ENCODE measurements around the gene DPP9.
A peak's percentile ranks its signal among the peaks of the same experiment; 100 is the strongest.

The DPP9 gene

DNA sequence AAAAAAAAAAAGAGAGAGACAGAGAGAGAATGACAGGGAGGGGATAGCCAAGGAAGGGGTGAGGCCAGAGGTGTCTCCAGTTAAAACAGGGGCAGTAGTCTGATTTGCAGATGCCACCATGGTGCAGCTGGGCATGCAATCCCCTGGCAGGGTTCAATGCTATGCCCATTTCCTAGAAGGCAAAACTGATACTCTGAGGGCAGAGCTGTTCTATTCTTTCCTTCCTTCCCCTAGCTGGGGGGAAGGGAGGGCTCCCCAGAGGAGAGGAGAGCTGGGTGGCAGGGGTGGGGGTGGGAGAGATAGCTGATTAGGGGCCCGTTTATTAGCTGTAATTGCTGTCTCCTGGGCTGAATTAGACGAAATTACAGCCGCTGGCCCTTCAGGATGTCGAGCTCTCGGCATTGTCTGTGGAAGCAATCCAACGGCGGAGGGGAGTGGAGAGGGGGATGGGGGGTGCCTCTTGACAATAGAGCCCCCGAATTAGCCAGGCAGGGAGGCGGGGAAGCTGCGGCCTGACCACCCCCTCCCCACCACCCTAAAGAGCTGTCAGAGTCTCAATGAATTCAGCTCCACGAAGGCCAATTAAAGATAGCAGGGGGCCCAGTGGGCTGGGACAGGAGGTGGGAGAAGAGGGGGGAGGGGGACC, 14.4 kb upstream of the DPP9 start:
- no peak for DNase-seq (ENCODE audit: extremely low read depth, insufficient read length)
- TF ChIP-seq, protein P1, sequence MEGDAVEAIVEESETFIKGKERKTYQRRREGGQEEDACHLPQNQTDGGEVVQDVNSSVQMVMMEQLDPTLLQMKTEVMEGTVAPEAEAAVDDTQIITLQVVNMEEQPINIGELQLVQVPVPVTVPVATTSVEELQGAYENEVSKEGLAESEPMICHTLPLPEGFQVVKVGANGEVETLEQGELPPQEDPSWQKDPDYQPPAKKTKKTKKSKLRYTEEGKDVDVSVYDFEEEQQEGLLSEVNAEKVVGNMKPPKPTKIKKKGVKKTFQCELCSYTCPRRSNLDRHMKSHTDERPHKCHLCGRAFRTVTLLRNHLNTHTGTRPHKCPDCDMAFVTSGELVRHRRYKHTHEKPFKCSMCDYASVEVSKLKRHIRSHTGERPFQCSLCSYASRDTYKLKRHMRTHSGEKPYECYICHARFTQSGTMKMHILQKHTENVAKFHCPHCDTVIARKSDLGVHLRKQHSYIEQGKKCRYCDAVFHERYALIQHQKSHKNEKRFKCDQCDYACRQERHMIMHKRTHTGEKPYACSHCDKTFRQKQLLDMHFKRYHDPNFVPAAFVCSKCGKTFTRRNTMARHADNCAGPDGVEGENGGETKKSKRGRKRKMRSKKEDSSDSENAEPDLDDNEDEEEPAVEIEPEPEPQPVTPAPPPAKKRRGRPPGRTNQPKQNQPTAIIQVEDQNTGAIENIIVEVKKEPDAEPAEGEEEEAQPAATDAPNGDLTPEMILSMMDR (IDR thresholded peaks at IDR 0.05; ENCODE audit: insufficient read depth, low read length, poor library complexity, severe bottlenecking): no peak
- H3K27me3 ChIP-seq (replicated peaks; ENCODE audit: control insufficient read depth, insufficient read depth, low read length): no peaks in the 10 kb centered on the region; the same call in 1 of the 2 replicates
- no peaks in the 10 kb centered on the region for H3K36me3 ChIP-seq (ENCODE audit: control insufficient read depth, insufficient read depth, low read length)
- no peak overlapping the region for H3K4me3 ChIP-seq (replicated peaks; ENCODE audit: low read depth, low read length)

DNA sequence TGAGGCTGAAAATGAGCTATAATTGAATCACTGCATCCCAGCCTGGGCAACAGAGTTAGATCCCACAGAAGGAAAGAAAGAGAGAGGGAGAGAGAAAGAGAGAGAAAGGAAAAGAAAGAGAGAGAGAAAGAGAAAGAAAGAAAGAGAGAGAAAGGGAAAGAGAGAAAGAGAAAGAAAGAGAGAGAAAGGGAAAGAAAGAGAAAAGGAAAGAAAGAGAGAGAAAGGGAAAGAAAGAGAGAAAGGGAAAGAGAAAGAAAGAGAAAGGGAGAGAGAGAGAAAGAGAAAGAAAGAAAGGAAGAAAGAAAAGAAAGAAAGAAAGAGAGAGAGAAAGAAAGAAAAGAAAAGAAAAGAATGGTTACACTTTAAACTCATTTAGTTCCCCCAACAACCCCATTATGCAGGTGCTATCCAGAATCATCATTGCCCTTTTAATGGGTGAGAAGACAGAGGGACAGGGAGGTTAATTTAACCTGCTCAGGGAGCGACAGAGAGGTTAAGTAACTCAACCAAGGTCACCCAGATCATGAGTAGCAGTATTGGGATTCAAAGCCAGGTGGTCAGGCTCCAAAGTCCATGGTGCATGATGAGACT, 10.2 kb upstream of the DPP9 start:
- H3K27me3 ChIP-seq (replicated peaks; ENCODE audit: control insufficient read depth, insufficient read depth, low read length): no peaks in the 10 kb centered on the region; the same call in 1 of the 2 replicates
- DNase-seq (ENCODE audit: extremely low read depth, insufficient read length): no peak
- TF ChIP-seq, protein P1 (IDR thresholded peaks at IDR 0.05; ENCODE audit: insufficient read depth, low read length, poor library complexity, severe bottlenecking): no peak
- H3K36me3 ChIP-seq (ENCODE audit: control insufficient read depth, insufficient read depth, low read length): no peaks in the 10 kb centered on the region; the same call in 1 of the 2 replicates
- H3K4me3 ChIP-seq (replicated peaks; ENCODE audit: low read depth, low read length): no peak overlapping the region

DNA sequence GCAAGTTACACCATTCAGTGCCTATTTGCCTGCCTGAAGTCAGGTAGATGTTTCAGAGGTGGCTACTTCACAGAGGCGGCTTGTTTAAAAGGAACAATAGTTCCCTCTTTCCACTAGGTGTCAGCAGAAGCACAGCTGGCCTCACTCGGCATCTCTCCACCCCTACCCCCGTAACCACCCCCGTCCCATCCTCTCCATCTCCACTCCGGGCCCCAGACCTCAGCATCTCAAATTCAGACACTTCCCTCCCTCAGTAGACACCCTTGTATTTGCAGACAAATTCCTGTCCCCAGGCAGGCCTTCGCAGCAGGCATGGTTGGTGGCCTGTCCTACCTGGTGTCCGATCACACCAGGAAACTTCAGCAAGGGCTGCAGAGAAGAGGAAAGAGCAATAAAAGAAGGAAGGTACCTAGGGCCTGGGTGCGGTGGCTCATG, 9.1 kb upstream of the DPP9 start:
- TF ChIP-seq, protein P1 (IDR thresholded peaks at IDR 0.05; ENCODE audit: insufficient read depth, low read length, poor library complexity, severe bottlenecking): peak; percentile 76
- Histone ChIP-seq H3K36me3 (ENCODE audit: control insufficient read depth, insufficient read depth, low read length) (no peaks in the 10 kb centered on the region; the same call in 1 of the 2 replicates), H3K27me3 (replicated peaks; ENCODE audit: control insufficient read depth, insufficient read depth, low read length) (no peaks in the 10 kb centered on the region; the same call in 1 of the 2 replicates), H3K4me3 (replicated peaks; ENCODE audit: low read depth, low read length) (no peak overlapping the region)
- DNase-seq (ENCODE audit: extremely low read depth, insufficient read length): no peak

DNA sequence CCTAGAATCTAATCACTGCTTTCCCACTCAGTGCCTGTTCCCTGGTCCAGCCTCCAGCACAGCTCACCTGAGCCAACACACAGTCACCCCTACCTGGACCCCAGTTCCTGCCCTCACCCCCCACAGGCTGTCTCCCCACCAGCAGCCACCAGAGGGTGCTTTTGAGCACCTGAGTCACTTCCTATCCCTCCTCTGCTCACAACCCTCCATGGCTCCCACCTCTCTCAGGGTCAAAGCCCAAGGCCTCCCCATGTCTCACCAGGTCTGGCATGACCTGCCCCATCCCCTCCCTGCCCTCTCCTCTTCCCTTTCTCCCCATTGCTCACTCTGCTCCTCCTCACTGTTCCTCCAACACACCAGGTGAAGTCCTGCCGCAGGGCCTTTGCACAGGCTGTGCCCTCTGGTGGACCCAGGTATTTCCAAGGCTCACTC, 7.1 kb upstream of the DPP9 start:
- DNase-seq (ENCODE audit: extremely low read depth, insufficient read length): no peak
- Histone ChIP-seq H3K4me3 (replicated peaks; ENCODE audit: low read depth, low read length) (no peak overlapping the region), H3K27me3 (replicated peaks; ENCODE audit: control insufficient read depth, insufficient read depth, low read length) (no peaks in the 10 kb centered on the region), H3K36me3 (ENCODE audit: control insufficient read depth, insufficient read depth, low read length) (no peaks in the 10 kb centered on the region; the same call in 1 of the 2 replicates)
- TF ChIP-seq, protein P1 (IDR thresholded peaks at IDR 0.05; ENCODE audit: insufficient read depth, low read length, poor library complexity, severe bottlenecking): peak; percentile 72

DNA sequence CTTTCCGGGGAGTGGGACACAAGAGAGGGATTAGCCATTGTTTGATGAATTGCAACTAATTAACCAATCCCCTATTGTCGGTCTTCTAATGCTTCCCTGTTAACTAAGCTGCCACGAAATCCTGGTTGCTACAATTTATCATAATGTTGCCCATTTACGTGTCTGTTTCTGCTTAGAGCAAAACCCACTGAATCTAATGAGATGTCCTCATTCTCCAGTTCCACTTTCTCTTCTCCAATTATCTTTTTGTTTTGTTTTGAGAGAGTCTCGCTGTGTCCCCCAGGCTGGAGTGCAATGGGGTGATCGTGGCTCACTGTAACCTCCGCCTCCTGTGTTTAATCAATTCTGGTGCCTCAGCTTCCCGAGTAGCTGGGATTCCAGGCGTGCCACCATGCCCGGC, 5.2 kb upstream of the DPP9 start:
- Histone ChIP-seq H3K4me3 (replicated peaks; ENCODE audit: low read depth, low read length) (no peak overlapping the region), H3K27me3 (replicated peaks; ENCODE audit: control insufficient read depth, insufficient read depth, low read length) (no peaks in the 10 kb centered on the region), H3K36me3 (ENCODE audit: control insufficient read depth, insufficient read depth, low read length) (no peaks in the 10 kb centered on the region; the same call in 1 of the 2 replicates)
- DNase-seq (ENCODE audit: extremely low read depth, insufficient read length): no peak
- TF ChIP-seq, protein P1 (IDR thresholded peaks at IDR 0.05; ENCODE audit: insufficient read depth, low read length, poor library complexity, severe bottlenecking): no peak
